SU-DHL-6 (cell line): ENCODE data around the gene DNAH14.

Experiments
- CTCF ChIP-seq: fragments of 200-600 bp; sonication (generic); IDR thresholded peaks from one replicate; pipeline ENCODE4 v1.5.1; 2017; ENCODE audit warnings: antibody characterized with exemption, mild to moderate bottlenecking, low read length, moderate library complexity; ENCODE audit not compliant: insufficient read depth, poor library complexity, severe bottlenecking
- EZH2phosphoT487 ChIP-seq: fragments of 200-600 bp; sonication (generic), shearing (Covaris generic); conservative IDR thresholded peaks from 2 replicates; pipeline ENCODE4 v1.6.1; 2018; ENCODE audit warnings: mild to moderate bottlenecking, antibody characterized with exemption, low read length, moderate library complexity, mixed read lengths

GRCh38 chr1:224928906-224929305 is 569 bp upstream of the DNAH14 start:
- TF ChIP-seq CTCF (no peak), EZH2phosphoT487 (no peak)
